ENCODE data around the gene LYST. TPM values are rescaled to one million over a fixed set of nuclear protein-coding genes. Genes with fewer than 3 reads are reported as not detected.

LYST gene
- total RNA-seq, 4 donors from 2014 or later, result 65.1 to 73.5 (median 68.1) TPM

DNA sequence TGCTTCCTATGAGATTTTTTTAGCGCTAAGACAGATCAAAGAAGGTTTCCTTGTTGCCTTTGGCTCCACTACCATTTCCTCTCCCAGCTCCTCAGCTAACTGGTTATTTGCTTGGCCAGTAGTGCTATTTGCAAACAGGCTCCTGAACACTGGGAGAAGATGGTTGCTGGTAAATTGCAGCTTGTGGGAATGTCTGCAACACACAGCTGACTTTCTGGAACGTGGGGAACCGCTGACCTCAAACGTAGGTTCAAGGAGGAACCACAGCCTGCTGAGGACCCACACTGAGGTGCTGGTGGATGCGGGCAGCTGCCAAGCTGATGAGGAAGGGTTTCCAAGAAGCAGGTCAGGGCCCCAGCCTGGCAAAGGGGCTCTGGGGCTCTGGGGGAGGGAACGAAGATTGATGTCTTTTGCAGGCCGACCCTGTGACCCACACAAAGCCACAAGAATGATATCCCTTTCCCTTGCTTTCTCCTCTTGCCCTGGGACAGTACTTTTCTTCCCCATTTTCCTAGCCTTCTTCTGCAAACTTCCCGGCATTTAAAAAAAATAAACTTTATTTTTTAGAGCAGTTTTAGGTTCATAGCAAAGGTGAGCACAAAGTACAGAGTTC is 241.9 kb downstream of the LYST start:
- TF ChIP-seq, protein P1, sequence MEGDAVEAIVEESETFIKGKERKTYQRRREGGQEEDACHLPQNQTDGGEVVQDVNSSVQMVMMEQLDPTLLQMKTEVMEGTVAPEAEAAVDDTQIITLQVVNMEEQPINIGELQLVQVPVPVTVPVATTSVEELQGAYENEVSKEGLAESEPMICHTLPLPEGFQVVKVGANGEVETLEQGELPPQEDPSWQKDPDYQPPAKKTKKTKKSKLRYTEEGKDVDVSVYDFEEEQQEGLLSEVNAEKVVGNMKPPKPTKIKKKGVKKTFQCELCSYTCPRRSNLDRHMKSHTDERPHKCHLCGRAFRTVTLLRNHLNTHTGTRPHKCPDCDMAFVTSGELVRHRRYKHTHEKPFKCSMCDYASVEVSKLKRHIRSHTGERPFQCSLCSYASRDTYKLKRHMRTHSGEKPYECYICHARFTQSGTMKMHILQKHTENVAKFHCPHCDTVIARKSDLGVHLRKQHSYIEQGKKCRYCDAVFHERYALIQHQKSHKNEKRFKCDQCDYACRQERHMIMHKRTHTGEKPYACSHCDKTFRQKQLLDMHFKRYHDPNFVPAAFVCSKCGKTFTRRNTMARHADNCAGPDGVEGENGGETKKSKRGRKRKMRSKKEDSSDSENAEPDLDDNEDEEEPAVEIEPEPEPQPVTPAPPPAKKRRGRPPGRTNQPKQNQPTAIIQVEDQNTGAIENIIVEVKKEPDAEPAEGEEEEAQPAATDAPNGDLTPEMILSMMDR (IDR thresholded peaks at IDR 0.05; ENCODE audit: low read depth), result no peak

DNA sequence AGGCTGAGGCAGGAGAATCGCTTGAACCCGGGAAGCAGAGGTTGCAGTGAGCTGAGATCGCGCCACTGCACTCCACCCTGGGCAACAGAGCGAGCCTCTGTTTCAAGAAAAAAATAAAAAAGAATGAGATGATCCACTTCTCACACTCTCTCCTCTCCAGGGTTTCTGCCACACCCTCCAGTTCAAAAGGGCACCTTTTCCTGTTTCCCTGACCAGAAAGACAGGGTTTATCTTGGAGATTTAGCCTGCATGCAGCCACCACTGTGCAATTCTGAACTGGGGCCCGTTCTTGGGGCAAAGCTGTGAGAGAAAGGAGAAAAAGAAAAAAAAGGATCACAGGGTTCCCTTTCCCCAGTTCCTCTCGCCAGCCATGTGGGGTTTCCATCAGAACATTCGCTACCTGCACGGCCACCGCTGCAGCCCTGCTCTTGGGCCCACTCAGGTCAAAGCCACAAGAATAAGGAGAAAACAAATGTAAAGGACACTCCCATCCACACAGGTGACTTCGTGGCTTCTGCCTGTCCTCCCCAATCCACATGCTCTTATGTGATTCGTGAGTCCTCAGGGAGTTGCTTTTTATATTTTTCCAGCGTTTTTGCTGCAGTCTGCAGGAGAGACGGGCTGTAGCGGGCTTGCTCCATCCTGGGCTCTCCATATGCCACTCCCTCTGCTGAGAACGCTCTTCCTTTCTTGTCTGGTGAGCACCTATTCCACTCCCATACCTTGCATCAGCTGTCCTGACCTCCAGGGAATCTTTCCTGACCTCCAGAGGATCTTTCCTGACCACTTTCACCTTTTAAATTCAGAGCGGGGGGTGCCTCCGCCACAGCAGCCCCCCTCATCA is 243.5 kb downstream of the LYST start:
- TF ChIP-seq, protein P1 (IDR thresholded peaks at IDR 0.05; ENCODE audit: low read depth), result no peak

DNA sequence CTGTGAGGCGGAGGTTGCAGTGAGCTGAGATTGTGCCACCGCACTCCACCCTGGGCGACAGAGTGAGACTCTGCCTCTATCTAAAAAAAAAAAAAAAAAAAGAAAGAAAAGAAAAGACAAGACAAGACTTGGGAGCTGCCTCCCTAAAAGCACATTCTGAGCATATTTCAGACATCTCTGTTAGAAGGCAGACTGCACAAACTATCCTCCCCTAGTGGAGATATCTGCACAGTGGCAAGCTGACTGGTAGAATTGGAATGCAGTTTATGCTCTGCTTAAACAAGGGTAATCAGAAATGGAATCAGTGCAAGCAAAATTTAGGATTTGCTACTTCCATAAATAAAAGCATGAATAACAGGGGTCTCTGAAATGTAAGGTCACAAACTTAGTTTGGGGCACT is 248.9 kb downstream of the LYST start:
- TF ChIP-seq, protein P1 (IDR thresholded peaks at IDR 0.05; ENCODE audit: low read depth), result no peak

DNA sequence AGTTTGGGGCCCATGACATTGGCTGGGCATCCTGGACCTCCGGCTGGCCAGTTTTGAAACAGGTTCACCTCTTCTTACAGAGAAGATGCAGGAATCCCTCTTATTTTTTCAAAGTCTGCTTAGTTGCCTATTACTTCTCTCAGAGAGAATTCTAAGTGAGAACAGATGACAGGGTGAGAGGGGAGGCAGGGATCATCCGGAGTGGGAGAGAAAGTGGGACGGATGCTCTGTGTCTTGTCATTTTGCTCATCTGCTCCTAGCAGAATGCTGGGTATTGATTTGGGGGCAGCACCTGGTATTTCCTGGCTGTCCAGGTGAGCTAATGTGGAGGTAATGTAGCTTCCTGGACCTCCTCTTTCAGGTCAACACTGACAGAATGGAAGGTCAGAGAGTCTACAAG is 249.6 kb downstream of the LYST start:
- TF ChIP-seq, protein P1 (IDR thresholded peaks at IDR 0.05; ENCODE audit: low read depth), result no peak

DNA sequence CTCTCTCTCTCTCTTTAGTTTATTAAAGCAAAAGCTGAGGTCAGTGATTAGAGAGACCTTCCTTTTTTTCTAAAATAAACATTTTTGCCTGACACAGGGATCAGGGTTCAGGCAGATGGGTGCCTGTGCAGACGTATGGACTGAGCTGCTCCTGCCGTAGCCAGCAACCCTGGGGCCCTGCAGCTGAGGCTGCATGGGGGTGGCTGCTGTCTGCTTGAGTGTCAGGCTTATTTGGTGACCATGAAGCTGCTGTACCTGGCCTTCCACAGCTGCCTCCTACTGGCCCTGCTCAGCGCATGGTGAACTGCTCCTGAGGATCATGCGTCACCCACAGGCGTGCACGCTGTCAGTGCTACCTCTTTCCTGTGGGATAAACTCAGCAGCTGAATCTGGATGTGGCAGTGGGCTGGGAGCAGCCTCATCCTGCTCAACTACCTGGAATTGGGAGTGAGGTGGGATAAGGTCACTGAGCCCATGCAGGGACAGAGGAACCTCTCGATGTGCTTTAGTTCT is 252.2 kb downstream of the LYST start:
- TF ChIP-seq, protein P1 (IDR thresholded peaks at IDR 0.05; ENCODE audit: low read depth), result no peak

DNA sequence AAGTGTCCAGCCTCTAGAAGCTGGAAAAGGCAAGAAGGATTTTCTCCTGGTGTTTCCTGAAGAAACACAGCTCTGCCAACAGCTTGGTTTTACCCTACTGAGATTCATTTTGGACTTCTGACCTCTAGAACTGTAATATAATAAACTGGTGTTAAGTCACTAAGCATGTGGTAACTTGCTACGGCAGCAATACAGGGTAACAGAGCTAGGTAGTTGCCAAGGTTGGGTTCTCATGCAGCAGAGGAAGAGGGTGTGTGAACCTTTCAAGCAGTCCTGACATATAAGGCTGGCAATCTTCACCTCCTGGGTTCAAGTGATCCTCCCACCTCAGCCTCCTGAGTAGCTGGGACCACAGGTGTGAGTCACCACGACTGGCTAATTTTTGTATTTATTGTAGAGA is 253.1 kb downstream of the LYST start:
- TF ChIP-seq, protein P1 (IDR thresholded peaks at IDR 0.05; ENCODE audit: low read depth), result no peak

DNA sequence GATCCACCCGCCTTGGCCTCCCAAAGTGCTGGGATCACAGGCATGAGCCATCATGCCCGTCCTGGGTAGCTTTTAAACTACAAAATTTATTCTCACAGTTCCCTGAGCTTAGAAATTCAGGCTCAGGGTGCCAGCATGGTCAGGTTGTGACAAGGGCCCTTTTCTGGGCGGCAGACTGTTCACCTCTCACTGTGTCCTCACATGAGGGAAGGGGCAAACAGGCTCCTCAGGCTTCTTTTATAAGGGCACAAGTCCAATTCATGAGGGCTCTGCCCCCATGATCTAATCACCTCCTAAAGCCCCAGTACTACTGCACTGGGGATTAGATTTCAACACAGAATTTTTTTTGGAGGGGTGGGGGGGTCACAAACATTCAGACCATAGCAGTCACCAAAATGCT is 253.9 kb downstream of the LYST start:
- TF ChIP-seq, protein P1 (IDR thresholded peaks at IDR 0.05; ENCODE audit: low read depth), result no peak

Measured in subcutaneous adipose tissue (tissue), 4 donors.